CD14-positive monocyte (primary cell): ENCODE results near the gene TSHZ2. TPM values are rescaled to one million over a fixed set of nuclear protein-coding genes. Genes with fewer than 3 reads are reported as not detected.

Experiments used
- DNase-seq, 3 donors: peaks; one replicate each; pipeline ENCODE4 v3.0.0-alpha.2; 2011 to 2022
- H2AFZ ChIP-seq: 2 replicates; pipeline ENCODE4 v1.6.0; 2012; ENCODE audit warnings: mild to moderate bottlenecking, low read depth, low read length, inconsistent platforms; ENCODE audit not compliant: insufficient read depth, poor library complexity, severe bottlenecking
- H3K27ac ChIP-seq, 2 donors: 1 replicate in 1 of 2; 2 replicates in 1 of 2; pipeline ENCODE4 v1.5.1; 2012 to 2013; ENCODE audit warnings: low read length in 2 of 2, control low read depth in 1 of 2, inconsistent platforms in 1 of 2, low read depth in 1 of 2, mild to moderate bottlenecking in 1 of 2
- H3K27me3 ChIP-seq, 2 donors: one replicate each; pipeline versions ENCODE4 v1.6.0 to v1.6.1; 2011 to 2013; ENCODE audit warnings: low read length in 2 of 2; ENCODE audit not compliant: control insufficient read depth in 2 of 2, insufficient read depth in 2 of 2
- H3K36me3 ChIP-seq, 2 donors: replicated peaks in 1 of 2; 1 replicate in 1 of 2; 2 replicates in 1 of 2; pipeline versions ENCODE4 v1.5.1 to v1.6.1; 2012 to 2013; ENCODE audit warnings: low read length in 2 of 2, control low read depth in 1 of 2, inconsistent platforms in 1 of 2, mild to moderate bottlenecking in 1 of 2; ENCODE audit not compliant: insufficient read depth in 2 of 2, control insufficient read depth in 1 of 2
- H3K4me1 ChIP-seq, 2 donors: 1 replicate in 1 of 2; 2 replicates in 1 of 2; pipeline versions ENCODE4 v1.5.1 to v1.6.1; 2012 to 2013; ENCODE audit warnings: low read length in 2 of 2, control low read depth in 1 of 2, inconsistent platforms in 1 of 2, mild to moderate bottlenecking in 1 of 2, moderate library complexity in 1 of 2; ENCODE audit not compliant: insufficient read depth in 2 of 2, control insufficient read depth in 1 of 2
- H3K4me2 ChIP-seq: replicated peaks from 2 replicates; pipeline ENCODE3; 2012; ENCODE audit warnings: low read length, moderate library complexity, mild to moderate bottlenecking; ENCODE audit not compliant: poor library complexity, severe bottlenecking; ENCODE audit errors: extremely low read depth
- H3K4me3 ChIP-seq, 3 experiments: fragments of 200-600 bp in 1 of 3; sonication (generic) in 1 of 3; replicated peaks in 1 of 3; 1 replicate in 2 of 3; 2 replicates in 1 of 3; pipeline ENCODE4 v1.5.1; 2011 to 2013; ENCODE audit warnings: low read length in 3 of 3, mild to moderate bottlenecking in 3 of 3, control low read depth in 2 of 3, low read depth in 2 of 3, inconsistent platforms in 1 of 3, moderate library complexity in 1 of 3
- H3K79me2 ChIP-seq: 2 replicates; pipeline ENCODE4 v1.6.0; 2012; ENCODE audit warnings: mild to moderate bottlenecking, control low read depth, inconsistent platforms, low read length, moderate library complexity; ENCODE audit not compliant: insufficient read depth
- H3K9ac ChIP-seq: 2 replicates; pipeline ENCODE4 v1.6.0; 2017; ENCODE audit warnings: low read length, mild to moderate bottlenecking; ENCODE audit not compliant: insufficient read depth, poor library complexity, severe bottlenecking
- H3K9me3 ChIP-seq, 2 donors: replicated peaks in 1 of 2; 1 replicate in 1 of 2; 2 replicates in 1 of 2; pipeline versions ENCODE4 v1.5.1 to v1.6.1; 2012 to 2013; ENCODE audit warnings: low read length in 2 of 2, control low read depth in 1 of 2; ENCODE audit not compliant: control insufficient read depth in 1 of 2, insufficient read depth in 1 of 2
- H4K20me1 ChIP-seq: 2 replicates; pipeline ENCODE4 v1.6.0; 2012; ENCODE audit warnings: mild to moderate bottlenecking, low read length, control low read depth, moderate library complexity; ENCODE audit not compliant: insufficient read depth
- H3K27ac Mint-ChIP-seq, 7 donors: one replicate each; pipeline ENCODE4 v1.8.0; 2020; ENCODE audit warnings: mild to moderate bottlenecking in 7 of 7, mixed read lengths in 7 of 7, moderate library complexity in 6 of 7, inconsistent platforms in 2 of 7
- H3K27me3 Mint-ChIP-seq, 3 donors: one replicate each; pipeline ENCODE4 v1.8.0; 2021 to 2022; ENCODE audit warnings: low read depth in 3 of 3, mild to moderate bottlenecking in 3 of 3, mixed read lengths in 3 of 3, moderate library complexity in 3 of 3, inconsistent platforms in 1 of 3
- H3K36me3 Mint-ChIP-seq, 2 donors: one replicate each; pipeline ENCODE4 v1.8.0; 2020; ENCODE audit warnings: mixed read lengths in 2 of 2, inconsistent platforms in 1 of 2, mild to moderate bottlenecking in 1 of 2
- H3K4me1 Mint-ChIP-seq: one replicate; pipeline ENCODE4 v1.8.0; 2020; ENCODE audit warnings: mild to moderate bottlenecking, mixed read lengths
- H3K4me3 Mint-ChIP-seq, 2 donors: one replicate each; pipeline ENCODE4 v1.8.0; 2020; ENCODE audit warnings: mild to moderate bottlenecking in 2 of 2, mixed read lengths in 2 of 2, moderate library complexity in 1 of 2
- H3K9me3 Mint-ChIP-seq, 7 donors: one replicate each; pipeline ENCODE4 v1.8.0; 2020 to 2022; ENCODE audit warnings: mixed read lengths in 7 of 7, mild to moderate bottlenecking in 6 of 7, moderate library complexity in 6 of 7, inconsistent platforms in 2 of 7
- WGBS: methylation state at CpG from one replicate; pipeline ENCODE4 v1.1.5; 2013; ENCODE audit warnings: missing lambda C conversion rate; ENCODE audit not compliant: insufficient coverage; 5-methylcytosine and 5-hydroxymethylcytosine counted together
- intact Hi-C, 2 donors: fragments of 100-400 bp; cut with micrococcal nuclease; formaldehyde crosslinking; loops; one replicate each; pipeline versions ENCODE4 v1.15.0 to v1.15.1; 2023
- polyA plus RNA-seq, 3 donors: library from polyadenylated mRNA; depleted of rRNA in 1 of 3; unstranded in 2 of 3; stranded (reverse) in 1 of 3; fragments of 300-500 nt in 2 of 3; fragments of >200 nt in 1 of 3; fragmentation: Illumina TruSeq in 2 of 3; gene quantifications; 1 replicate in 2 of 3; 2 replicates in 1 of 3; pipeline ENCODE4 v1.2.3, GENCODE V29; 2012 to 2021
- TF ChIP-seq, protein P1 (sequence below): fragments of 200-600 bp; IDR thresholded peaks from one replicate; pipeline ENCODE4 v1.8.0; 2022; ENCODE audit warnings: antibody characterized with exemption, mild to moderate bottlenecking

The TSHZ2 gene
- polyA plus RNA-seq, 3 donors, result not detected

DNA sequence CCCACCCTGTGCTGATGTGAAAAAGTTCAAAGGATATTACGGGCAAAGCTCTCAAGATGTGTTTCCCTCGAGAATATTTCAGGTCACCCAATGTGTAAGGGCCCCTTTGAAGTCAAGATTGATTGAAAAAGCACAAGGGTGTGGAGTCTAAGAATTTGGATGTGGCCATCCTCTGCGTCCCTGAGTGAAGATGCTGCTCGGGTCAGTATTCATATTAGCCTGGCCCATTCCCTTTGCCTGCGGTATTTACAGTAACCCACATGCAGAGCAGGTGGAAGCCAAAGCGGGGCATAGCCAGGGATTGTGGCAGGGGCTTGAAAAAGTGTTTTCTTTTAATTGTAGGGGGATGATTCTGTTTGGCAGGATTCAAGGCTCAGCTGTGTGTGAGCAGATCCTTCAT lies 211.0 kb downstream of the TSHZ2 start:
- H3K4me1 Mint-ChIP-seq, result no peaks in the 10 kb centered on the region
- no peaks in the 10 kb centered on the region for H3K9me3 Mint-ChIP-seq
- 90% methylated on average over 5 of the region's 6 CpGs for WGBS

DNA sequence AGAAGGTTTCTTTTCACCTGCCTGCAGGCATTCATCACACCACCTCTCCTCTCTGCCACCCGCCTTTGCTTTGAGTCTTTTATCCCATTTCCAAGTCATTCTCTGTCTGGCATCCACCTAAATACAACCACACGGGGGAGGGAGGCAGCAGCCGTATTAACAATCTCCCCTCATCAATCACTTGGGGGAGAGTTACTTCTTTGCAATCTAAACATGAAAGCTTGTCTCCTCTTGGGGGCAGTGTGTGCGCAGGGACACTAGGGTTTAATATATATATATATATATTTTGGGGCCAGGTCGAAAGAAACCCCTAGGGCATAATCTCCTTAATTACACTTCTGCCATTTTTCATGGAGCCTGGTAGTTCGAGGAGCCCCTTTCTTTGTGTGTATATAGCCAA lies 214.5 kb downstream of the TSHZ2 start:
- Histone ChIP-seq H4K20me1 (no peaks in the 10 kb centered on the region), H3K4me3 (no peak overlapping the region), H3K27me3 (no peaks in the 10 kb centered on the region), H3K4me1 (no peaks in the 10 kb centered on the region), H3K36me3 (no peaks in the 10 kb centered on the region), H3K27ac (no peak overlapping the region), H3K4me2 (no peak overlapping the region), H3K9me3 (no peaks in the 10 kb centered on the region), H3K9ac (no peak overlapping the region), H2AFZ (no peak overlapping the region), H3K79me2 (no peaks in the 10 kb centered on the region)
- TF ChIP-seq, protein P1, sequence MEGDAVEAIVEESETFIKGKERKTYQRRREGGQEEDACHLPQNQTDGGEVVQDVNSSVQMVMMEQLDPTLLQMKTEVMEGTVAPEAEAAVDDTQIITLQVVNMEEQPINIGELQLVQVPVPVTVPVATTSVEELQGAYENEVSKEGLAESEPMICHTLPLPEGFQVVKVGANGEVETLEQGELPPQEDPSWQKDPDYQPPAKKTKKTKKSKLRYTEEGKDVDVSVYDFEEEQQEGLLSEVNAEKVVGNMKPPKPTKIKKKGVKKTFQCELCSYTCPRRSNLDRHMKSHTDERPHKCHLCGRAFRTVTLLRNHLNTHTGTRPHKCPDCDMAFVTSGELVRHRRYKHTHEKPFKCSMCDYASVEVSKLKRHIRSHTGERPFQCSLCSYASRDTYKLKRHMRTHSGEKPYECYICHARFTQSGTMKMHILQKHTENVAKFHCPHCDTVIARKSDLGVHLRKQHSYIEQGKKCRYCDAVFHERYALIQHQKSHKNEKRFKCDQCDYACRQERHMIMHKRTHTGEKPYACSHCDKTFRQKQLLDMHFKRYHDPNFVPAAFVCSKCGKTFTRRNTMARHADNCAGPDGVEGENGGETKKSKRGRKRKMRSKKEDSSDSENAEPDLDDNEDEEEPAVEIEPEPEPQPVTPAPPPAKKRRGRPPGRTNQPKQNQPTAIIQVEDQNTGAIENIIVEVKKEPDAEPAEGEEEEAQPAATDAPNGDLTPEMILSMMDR, result no peak
- DNase-seq, result no peak
- Mint-ChIP-seq H3K27ac (no peak overlapping the region), H3K36me3 (no peaks in the 10 kb centered on the region), H3K4me1 (no peaks in the 10 kb centered on the region), H3K4me3 (no peak overlapping the region), H3K27me3 (peaks cover 3 to 9% (median 6%) of the 10 kb centered on the region in 3 donors), H3K9me3 (no peaks in the 10 kb centered on the region)
- intact Hi-C loops, result no loop called here
- no CpG with 5 or more reads among the region's 6 CpGs for WGBS

More for the DNA sequence above, 211.0 kb downstream of the TSHZ2 start:
- Histone ChIP-seq H3K9ac (no peak overlapping the region), H2AFZ (no peak overlapping the region), H3K79me2 (no peaks in the 10 kb centered on the region), H3K4me1 (no peaks in the 10 kb centered on the region), H3K36me3 (no peaks in the 10 kb centered on the region), H3K4me3 (no peak overlapping the region), H3K27me3 (no peaks in the 10 kb centered on the region), H3K9me3 (no peaks in the 10 kb centered on the region), H4K20me1 (no peaks in the 10 kb centered on the region), H3K4me2 (no peak overlapping the region), H3K27ac (no peak overlapping the region)
- H3K4me3 Mint-ChIP-seq, result no peak overlapping the region
- intact Hi-C loops, result no loop called here
- no peaks in the 10 kb centered on the region for H3K36me3 Mint-ChIP-seq
- no peak overlapping the region for H3K27ac Mint-ChIP-seq
- DNase-seq, result no peak
- peaks cover 7 to 8% (median 8%) of the 10 kb centered on the region in 3 donors for H3K27me3 Mint-ChIP-seq
- TF ChIP-seq, protein P1, result no peak
